Renal cortex interstitium (tissue), 11 donors: ENCODE results near the gene ARHGAP42. TPM values are rescaled to one million over a fixed set of nuclear protein-coding genes. Genes with fewer than 3 reads are reported as not detected.
"Not testable (repeated sequence)": the region's sequence is repeated elsewhere in the genome, so short reads cannot be mapped to it uniquely, and the experiment has no call there.

ENCODE experiments used
- DNase-seq, 11 donors: peaks; one replicate each; pipeline ENCODE4 v3.0.0-alpha.2; 2013; ENCODE audit warnings: low read depth in 9 of 11, low spot score in 4 of 11; ENCODE audit errors: extremely low read depth in 1 of 11
- polyA plus RNA-seq, 3 donors: library from polyadenylated mRNA; unstranded; fragments of 120-200 nt; gene quantifications; one replicate each; pipeline ENCODE4 v1.2.1, GENCODE V29; 2013; ENCODE audit not compliant: insufficient read length in 3 of 3

The ARHGAP42 gene
- polyA plus RNA-seq, 3 donors = 25.6 to 30.6 (median 28.5) TPM

DNA sequence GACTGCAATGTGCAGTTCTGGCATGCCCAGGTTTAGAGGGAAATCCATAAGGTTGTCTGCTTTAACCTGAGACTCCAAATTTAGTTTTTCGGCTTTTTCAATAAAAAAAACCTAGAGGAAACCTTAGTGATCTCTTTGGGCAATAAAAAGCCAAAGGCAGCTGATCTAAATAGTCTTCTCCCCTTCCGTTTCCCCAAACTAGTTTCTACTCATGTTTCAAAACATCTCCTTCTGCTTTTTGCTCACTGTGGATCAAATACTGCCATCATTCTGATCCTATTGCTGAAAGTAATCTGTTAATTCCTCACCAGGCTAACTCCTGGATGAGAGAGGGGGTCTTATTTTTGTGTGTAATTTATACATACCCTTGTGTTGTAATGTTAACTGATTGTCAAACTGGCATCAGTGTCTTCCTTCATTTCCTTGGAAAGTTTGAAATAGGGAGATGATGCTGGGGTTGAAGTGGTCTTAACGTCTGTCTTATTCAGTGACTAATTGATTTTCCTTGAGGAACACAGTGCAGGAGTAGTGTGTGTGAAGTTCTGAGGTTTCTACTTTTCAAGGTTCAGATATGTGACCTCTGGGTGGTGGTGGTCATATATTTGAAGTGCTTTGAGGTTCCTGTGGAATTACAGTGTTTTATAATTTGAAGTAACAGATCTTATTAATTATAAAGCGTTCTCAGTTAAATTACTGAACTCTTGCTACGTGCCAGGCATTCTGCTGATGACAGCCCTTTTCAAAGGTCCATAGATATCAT is 55.0 kb downstream of the ARHGAP42 start:
- DNase-seq = no peak

DNA sequence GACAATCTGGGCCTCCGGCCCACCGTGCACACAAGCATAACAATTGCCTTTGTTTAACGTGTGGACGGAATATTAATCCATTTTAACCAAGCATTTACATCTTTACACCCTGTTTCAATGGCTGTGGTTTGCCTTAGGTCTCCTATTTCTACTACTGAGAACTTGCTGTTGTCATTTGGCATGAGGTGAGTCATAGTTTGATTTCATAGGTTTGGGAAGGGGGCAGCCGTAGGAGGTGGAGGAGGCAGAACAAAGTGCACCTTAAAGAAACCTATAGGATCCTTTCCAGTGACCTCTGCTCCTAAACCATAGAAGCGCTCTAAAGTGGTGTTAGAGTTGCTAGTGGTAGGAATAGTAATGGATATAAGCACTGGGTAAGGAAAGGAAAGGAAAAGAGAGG is 59.4 kb downstream of the ARHGAP42 start:
- DNase-seq = no peak

DNA sequence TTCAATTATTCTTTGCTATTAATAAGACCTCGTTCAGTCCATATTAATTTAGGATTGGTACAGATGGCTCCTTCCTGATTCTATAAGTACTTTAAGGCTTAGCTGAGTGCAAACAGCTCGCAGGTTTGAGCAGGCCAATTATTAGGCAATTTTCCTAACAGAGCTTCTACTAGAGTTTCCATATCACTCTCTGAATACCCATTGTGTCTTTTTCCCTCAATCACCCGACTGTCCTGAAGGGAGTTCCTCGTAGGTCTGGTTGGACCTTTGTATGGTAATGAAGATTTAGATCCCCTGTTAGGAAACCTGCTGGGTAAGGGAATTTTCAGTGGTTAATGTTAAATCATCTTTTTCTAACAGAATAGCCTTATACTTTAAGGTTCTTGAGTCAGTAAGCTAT is 61.1 kb downstream of the ARHGAP42 start:
- DNase-seq = no peak

DNA sequence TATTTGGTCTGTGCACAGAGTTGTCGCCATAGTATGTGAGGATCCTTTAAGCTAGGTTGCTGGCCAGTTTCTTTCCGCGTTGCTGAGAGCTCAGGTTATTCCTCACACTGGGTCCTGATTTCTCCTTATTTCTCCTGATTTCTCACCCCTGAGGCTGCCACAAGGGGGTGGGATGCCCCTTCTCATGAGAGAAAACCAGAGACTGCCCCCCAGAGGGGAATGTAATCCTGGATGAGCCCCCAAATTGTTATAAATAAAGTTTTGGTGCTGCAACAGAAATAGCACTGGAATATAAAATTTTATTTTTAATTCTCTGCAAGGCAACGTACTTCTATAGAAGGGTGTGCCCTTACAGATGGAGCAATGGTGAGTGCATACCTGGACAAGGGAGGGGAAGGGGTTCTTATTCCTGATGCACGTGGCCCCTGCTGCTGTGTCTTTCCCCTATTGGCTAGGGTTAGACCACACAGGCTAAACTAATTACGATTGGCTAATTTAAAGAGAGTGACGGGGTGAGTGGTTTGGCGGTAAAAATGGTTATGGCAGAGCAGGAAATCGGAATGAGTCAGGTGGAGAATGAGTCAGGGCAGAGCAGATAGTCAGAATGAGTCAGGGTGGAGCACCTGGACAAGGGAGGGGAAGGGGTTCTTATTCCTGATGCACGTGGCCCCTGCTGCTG is 62.9 kb downstream of the ARHGAP42 start:
- not testable (repeated sequence) for DNase-seq

DNA sequence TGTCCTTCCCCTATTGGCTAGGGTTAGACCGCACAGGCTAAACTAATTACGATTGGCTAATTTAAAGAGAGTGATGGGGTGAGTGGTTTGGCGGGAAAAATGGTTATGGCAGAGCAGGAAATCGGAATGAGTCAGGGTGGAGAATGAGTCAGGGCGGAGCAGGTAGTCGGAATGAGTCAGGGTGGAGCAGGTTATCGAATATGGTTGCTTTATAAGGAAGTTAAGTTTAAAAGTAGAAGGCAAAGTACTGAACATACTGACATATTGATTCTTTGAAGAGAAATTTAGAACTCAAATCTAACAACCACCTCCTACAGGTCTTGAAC is 63.4 kb downstream of the ARHGAP42 start:
- not testable (repeated sequence) for DNase-seq

DNA sequence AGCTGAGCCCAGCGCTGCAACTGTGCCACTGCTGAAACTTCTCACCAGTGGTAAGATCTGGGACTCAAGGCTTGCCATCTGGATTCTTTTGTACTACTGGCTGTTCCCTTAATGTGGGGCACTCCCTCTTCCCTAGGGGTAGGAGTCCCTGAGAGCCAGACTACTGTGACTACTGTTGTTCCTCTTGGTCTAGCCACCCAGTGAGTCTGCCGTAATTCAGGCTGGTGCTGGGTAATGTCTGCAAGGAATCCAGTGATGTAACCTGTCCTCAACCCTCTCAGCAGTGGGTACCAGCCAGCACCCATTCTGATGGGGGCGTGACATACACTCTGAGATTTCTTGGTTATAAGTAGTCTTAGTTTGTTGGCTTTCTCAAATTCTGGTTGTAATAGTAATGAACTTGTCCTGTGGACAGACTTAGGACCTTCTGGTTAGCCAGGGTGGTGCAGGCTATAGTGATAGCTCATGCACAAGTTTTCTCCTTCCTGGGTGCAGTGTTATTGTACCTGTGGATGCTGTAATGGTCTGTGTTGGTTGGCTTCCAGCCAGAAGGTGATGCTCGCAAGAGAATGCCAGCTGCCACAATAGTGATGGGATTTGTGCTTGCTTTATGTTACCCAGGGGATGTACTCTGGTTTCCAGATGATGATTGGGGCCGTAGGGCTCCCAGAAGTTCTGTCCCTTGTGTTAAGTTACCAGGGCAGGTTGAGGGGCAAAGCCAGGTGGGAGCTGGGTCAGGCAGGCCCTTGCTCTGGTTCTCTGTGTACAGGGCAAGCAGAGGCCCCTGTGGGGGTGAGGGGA is 65.5 kb downstream of the ARHGAP42 start:
- DNase-seq = no peak

DNA sequence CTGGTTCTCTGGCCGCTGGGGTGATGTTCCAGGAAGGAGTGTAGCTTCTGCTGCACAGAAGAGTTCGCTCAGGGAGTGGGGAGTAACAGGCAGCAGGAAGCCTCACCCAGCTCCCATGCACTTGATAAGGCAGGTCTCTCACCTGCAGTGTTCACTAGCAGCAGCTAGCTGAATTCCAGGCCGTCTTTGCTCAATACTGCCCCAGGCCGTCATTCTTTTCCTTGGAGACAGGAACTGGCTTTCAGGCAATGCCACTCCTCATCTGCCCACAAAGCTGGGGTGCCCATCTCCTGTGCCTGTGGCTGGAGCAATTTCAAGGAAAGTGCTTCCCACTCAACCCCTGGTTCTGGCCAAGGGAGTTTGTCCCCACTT is 66.1 kb downstream of the ARHGAP42 start:
- no peak for DNase-seq

DNA sequence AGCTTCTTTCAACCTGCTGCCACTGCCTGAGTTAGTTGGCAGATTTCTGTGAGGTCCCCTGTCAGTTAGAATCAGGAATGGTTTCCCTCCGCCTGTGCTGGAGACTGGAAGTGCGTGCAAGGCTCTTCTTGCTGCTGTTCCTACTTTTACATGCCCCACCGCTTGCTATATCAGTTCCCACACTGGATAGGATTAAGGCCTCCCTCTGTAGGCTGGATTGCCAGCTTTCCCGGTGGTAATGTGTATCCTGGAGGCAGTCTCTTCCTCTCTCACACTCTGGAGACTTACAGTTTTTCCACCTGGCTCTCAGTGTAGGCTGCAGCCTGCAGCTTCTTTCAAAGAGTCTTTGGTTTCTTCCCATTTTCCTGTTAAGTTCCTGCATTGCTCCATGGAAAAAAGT is 66.5 kb downstream of the ARHGAP42 start:
- DNase-seq = no peak

DNA sequence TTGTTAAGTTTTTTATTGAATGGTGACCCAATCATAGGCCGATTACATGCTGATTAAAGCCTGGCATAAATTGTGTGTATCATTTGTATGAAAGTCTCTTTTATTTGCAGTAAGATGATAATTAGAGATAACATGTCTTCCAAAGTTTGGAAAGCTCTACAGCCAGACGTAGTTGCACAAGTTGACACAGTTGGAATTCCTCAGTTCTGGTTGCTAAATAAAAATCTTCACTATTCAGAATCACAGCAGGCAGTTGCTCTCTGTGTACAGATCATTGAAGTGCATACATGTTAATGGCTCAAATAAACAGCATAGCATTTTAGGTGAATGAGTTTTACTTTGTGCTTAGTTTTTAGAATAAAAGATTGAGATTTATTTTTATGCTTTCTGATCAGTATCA is 69.5 kb downstream of the ARHGAP42 start:
- DNase-seq = no peak

DNA sequence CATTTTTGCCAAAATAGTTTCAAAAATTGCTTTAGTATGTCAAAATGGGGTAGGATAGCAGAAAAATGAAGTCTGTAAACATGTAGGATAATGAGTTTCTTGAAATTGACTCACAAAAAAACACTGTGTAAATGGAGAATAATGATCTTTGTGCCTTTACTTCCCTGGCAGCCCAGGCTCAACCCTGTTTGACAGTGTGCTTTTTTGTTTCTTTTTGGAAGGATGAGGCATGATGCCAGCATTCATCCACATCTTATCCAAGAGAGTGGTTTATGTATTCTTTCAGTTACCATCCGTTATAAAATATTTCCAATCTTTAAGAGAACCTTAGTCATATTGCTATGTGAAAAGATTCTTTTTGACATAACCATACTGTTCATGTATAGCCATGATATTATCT is 70.6 kb downstream of the ARHGAP42 start:
- DNase-seq = no peak

DNA sequence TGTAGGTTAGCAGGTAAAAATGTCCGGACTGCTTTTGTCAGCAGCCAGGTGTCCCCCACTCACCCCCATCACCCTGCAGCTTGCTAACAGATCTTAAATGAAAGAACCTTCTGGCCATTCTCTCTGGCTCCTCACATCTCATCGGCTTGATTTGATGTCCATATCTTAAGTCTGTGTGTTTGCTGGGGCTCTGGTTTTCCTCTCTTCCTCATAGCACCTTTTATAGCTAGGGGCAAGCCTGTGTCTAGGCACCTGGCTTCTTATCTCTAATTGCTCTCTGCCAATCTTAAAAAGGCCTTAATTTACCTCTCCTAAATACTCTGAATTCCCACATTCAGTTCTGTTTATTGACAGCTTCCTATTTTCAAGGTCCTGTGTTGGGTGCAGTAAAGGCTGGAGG is 72.0 kb downstream of the ARHGAP42 start:
- no peak for DNase-seq

DNA sequence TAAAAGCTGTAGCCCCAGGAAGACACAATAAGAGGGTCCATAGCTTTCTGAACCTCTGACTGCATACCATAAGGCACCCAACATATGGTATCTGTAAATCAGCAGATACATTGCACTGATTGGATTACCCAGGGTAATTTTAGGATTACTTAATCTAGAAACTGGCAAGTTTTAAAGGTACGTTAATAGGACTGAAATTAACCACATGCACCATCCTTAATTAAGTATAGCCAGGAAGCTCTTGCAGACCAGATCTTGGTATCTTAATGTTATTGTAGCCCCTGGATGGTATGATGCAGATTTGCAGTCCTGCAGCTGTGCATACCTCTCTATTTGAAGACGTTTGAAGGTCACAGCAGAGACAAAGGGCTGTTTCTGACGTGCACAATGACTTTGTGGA is 72.8 kb downstream of the ARHGAP42 start:
- no peak for DNase-seq

DNA sequence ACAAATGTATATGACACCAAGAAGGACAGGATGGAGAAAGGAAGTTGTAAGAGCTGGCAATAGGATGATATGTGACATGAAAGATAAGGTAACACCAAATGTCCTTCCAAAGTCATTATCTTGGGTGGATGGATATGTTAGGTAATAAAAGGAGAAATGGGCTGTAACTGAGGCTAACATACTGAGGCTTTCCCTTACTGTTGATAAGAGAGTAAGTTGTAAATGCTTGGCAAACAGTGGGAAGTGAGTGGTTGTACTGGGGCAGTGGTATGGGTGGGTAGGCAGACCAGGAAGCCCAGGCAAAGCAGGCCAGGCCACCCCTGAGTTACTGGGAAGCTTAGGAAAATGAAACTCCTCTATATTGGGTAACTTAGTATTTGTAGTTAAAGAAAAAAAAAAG is 73.7 kb downstream of the ARHGAP42 start:
- no peak for DNase-seq

DNA sequence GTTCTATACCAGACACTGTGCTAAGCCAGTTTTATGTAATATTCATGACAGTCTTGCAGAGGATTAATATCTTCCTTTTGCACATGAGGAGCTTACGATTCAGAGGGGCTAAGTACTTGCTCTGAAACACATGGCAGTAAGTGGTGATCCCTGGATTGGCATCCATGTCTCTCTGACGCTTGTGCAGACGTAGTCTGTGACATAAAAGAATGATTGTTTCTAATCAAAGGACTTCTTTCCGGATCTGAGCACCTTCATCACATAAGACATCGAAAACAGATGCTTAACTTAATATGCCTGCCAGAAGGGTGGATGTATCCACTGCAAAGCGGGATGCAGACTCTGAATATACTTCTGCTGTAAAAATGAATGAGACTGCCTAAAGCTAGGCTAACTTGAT is 74.8 kb downstream of the ARHGAP42 start:
- DNase-seq = no peak

DNA sequence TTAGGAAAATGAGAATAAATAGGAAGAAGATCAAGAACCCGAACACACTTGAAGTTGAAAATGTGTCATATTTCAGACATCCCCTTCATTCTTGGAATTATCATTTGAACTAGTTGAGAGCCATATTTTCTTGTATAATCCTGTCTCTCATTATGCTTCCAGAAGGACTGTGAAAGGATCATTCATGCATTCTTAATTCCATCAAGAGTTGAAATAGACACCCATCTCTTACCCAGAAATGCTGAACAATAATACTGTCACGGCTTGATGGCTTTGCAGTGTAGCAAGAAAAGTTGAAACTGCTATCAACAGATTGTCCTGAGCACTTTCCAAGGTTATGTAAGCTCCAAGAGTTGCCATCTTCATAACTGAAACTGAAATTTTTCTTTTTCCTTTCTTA is 79.7 kb downstream of the ARHGAP42 start:
- no peak for DNase-seq

DNA sequence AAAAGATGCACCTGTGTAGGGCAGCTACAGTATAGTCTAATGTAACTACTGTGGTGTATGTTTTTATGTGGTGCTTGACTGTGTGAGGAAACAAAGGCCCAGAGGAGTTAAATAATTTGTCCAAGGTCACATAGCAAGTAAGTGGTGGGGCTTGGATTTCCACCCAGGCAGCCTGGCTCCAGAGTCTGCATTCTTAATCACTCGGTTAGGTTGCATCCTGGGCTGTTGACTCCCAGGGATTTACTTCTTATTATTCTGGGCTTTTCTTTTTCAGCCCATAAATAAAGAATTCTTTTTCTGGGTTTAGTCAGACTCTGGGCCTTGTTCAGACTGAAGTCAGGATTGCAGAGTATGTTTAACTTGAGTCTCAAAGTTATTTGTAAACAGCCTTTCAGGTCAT is 82.1 kb downstream of the ARHGAP42 start:
- DNase-seq = peak in 2 of 11 donors; percentile 8 to 19

DNA sequence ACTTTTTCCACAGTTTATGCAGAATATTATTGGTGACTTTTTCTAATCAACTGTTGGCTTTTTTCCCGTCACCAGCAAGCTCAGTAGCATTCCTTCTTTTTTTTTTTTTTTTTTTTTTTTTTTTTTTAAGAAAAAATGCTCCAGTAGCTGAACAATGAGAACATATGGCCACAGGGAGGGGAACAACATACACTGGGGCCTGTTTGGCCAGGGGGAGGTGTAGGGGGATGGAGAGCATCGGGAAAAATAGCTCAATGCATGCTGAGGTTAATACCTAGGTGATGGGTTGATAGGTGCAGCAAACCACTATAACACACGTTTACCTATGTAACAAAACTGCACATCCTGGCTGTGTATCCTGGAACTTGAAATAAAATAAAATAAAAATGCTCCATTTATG is 82.5 kb downstream of the ARHGAP42 start:
- DNase-seq = no peak

DNA sequence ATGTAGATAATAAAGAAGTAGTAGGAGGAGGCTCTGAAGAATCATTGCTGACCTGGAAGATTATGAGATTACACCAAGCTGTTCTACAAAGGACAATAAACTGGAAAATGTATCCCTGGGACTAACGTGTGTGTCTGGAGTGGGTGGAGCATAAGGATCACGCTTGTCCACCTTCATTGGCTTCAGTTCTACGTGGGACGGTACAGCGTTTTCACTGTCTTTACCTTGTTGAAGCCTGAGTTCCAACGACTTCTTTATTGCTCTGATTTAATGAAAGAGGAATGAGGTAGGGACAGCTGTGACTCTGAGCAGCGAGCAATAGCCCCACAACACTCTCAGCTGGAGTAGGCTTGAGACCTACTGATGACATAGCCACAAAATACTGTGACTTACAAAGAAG is 87.0 kb downstream of the ARHGAP42 start:
- DNase-seq = no peak

DNA sequence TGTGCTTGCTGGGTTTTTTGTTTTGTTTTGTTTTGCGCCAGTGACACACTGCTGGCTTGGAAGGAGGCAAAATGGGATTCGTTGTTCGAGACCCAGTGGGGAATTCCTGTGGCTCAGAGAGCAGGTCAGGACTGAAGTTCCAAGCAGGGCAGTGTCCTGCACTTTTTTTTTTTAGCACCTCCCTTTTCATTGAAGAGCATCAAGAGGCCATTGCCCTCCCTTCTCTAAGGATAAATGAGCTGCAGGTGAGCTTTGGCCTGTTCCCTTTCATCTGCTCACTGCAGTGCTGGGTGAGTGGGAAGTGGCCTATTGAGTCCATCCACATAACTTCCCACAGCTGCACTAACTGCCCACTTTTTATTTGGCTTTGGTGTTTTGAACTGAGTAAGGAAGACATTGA is 87.8 kb downstream of the ARHGAP42 start:
- DNase-seq = no peak

DNA sequence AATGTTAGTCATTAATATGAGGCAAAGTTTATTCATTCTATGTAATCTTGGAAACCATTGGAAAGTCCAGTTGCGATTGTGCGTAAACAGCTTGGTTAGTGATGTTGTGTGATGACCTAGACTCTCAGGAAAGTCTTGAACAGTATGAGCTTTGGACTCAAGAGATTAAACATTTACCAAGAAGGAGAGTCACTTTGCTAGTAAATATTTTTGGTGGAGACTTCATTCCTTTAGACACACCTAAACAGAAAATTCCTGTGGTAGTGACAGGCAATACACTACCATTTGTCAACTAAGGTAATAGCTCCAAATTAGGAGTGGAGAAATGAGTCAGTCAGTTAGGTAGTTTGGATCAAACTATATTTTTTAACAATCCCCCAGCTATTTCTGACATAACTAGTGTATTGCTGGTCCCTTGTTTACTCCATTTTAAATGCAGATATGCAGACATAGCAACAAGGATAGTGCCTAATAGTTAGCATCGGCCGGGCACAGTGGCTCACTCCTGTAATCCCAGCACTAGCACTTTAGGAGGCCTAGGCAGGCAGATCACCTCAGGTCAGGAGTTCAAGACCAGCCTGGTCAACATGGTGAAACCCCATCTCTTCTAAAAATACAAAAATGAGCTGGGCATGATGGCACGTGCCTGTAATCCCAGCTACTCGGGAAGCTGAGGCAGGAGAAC is 89.3 kb downstream of the ARHGAP42 start:
- peak in 1 of 11 donors; percentile 32 for DNase-seq
